GM19463 (cell line): ENCODE data around the gene TCF4.

Experiments used
- ATAC-seq: cut with Tn5 transposase; IDR thresholded peaks from one replicate; pipeline ENCODE4 v1.9.1; 2021; ENCODE audit warnings: mild to moderate bottlenecking, moderate library complexity; ENCODE audit not compliant: unreplicated experiment

TCF4 gene

GRCh38 chr18:55310863-55311262, 277.1 kb downstream of the TCF4 start:
- ATAC-seq = no peak

- ATAC-seq = no peak
Observed at GRCh38 chr18:55310044-55310676, 277.8 kb downstream of the TCF4 start.

- ATAC-seq = no peak
Observed at GRCh38 chr18:55309249-55309648, 278.7 kb downstream of the TCF4 start.

GRCh38 chr18:55307505-55307904, 280.5 kb downstream of the TCF4 start:
- ATAC-seq = peak; percentile 49

- ATAC-seq = no peak
Observed at GRCh38 chr18:55306359-55307024, 281.5 kb downstream of the TCF4 start.

- no peak for ATAC-seq
Observed at GRCh38 chr18:55302167-55302833, 285.7 kb downstream of the TCF4 start.

- no peak for ATAC-seq
Observed at GRCh38 chr18:55301824-55302166, 286.2 kb downstream of the TCF4 start.

- ATAC-seq = no peak
Observed at GRCh38 chr18:55300936-55301531, 287.0 kb downstream of the TCF4 start.

GRCh38 chr18:55300421-55300935, 287.5 kb downstream of the TCF4 start:
- ATAC-seq = no peak

- no peak for ATAC-seq
Observed at GRCh38 chr18:55296778-55297177, 291.2 kb downstream of the TCF4 start.

- no peak for ATAC-seq
Observed at GRCh38 chr18:55296115-55296514, 291.9 kb downstream of the TCF4 start.

- ATAC-seq = no peak
Observed at GRCh38 chr18:55290898-55291297, 297.1 kb downstream of the TCF4 start.

- ATAC-seq = peak; percentile 65
Observed at GRCh38 chr18:55289775-55290174, 298.2 kb downstream of the TCF4 start.

- ATAC-seq = no peak
Observed at GRCh38 chr18:55289048-55289447, 298.9 kb downstream of the TCF4 start.

- no peak for ATAC-seq
Observed at GRCh38 chr18:55287935-55288868, 299.8 kb downstream of the TCF4 start.

GRCh38 chr18:55287149-55287806, 300.7 kb downstream of the TCF4 start:
- no peak for ATAC-seq

- ATAC-seq = no peak
Observed at GRCh38 chr18:55286257-55286825, 301.7 kb downstream of the TCF4 start.

- ATAC-seq = no peak
Observed at GRCh38 chr18:55284614-55285013, 303.4 kb downstream of the TCF4 start.

GRCh38 chr18:55283309-55283708, 304.7 kb downstream of the TCF4 start:
- ATAC-seq = no peak

GRCh38 chr18:55280503-55280902, 307.5 kb downstream of the TCF4 start:
- no peak for ATAC-seq
